ENCODE measurements around the gene CCL4L2.
"Not testable (repeated sequence)": the region's sequence is repeated elsewhere in the genome, so short reads cannot be mapped to it uniquely, and the experiment has no call there.

Gene CCL4L2

GRCh38 chr17:36195434-36196130 lies 15.3 kb upstream of the CCL4L2 start:
- no peak for DNase-seq (ENCODE audit: low spot score)

GRCh38 chr17:36196131-36196486 lies 14.8 kb upstream of the CCL4L2 start:
- no peak for DNase-seq (ENCODE audit: low spot score)

DNA sequence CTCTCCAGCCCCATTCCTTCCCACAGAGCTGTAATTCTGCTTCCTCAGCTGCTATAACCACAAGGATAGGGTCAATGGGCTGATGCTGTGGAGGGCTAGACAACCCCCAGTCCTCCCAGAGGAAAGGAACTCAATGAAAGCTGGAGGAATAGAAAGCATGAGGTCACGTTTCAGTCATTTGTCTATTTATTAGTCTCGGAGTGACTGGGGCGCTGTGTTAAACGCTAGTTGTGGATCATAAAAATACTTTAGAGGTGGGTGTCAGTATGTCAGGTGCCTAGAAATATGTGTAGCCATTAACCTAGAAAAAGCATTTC lies 13.5 kb upstream of the CCL4L2 start:
- DNase-seq (ENCODE audit: low spot score) = no peak

DNA sequence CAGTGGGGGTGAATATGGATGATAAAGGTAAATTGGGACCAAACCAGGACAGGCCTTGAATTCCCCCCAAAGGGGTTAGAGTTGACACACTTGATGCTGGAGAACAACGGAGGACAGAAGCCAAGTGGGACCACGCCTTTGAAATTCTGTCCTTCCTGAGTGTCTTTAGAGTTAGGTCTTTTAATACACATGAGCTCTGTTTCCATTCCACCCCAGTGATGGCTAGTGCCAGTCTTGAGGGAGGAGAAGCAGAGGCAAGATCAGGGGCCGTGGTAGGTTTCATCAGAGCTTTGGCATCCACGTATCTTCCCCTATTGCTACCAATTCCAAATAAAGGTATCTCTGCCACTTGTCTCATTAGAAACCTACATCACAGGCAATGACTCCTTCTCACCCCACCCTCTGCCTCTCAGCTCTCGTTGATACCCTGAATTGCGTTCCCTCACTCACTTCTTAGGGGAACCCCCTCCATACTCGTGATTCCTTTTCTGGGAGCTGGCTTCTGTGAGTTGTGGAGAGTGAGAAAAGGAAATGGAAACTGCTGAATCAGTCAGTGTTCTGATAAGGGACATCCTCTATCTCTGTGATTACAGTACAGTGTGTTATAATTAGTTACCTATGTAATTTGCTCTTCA lies 11.9 kb upstream of the CCL4L2 start:
- no peak for DNase-seq (ENCODE audit: low spot score)

- DNase-seq (ENCODE audit: low spot score) = not testable (repeated sequence)
Observed at GRCh38 chr17:36201102-36201501, 9.8 kb upstream of the CCL4L2 start.

DNA sequence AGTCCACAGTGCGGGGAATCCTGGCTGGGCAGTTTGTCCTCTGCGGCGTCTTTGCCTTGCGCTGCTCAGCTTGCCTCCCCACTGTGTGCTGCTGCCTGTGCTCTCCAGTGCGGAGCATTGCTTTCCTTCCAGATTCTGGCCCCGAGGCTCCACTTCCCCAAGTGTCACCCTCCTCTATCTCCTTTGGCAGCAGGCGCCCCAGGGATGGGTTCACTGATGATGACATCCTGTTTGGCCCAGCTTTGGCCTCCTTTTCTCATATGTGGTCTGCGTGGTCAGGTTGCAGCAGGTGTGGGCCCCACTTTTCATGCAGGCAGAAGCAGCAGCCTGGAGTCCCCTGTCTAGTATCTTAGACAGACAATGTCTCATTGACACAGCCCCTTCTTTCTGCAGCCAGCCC lies 9.4 kb upstream of the CCL4L2 start:
- DNase-seq (ENCODE audit: low spot score) = not testable (repeated sequence)

DNA sequence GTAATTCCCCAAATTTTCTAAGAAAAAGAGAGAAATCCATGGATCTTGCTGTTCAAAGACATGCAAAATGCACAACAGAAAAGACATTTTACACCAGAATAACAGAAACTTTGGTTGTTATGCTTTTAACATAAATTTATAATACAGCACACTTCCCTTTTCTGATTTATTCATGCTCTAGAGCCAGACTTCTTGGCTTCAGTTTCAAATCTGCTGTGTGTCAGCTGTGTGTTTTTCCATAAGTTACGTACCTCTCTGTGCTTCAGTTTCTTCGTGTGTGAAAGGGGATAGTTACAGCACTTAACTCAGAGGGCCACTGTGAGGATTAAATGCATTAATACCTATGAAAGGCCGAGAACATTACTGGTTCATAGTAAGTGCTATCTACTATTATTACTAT lies 7.5 kb upstream of the CCL4L2 start:
- no peak for DNase-seq (ENCODE audit: low spot score)

DNA sequence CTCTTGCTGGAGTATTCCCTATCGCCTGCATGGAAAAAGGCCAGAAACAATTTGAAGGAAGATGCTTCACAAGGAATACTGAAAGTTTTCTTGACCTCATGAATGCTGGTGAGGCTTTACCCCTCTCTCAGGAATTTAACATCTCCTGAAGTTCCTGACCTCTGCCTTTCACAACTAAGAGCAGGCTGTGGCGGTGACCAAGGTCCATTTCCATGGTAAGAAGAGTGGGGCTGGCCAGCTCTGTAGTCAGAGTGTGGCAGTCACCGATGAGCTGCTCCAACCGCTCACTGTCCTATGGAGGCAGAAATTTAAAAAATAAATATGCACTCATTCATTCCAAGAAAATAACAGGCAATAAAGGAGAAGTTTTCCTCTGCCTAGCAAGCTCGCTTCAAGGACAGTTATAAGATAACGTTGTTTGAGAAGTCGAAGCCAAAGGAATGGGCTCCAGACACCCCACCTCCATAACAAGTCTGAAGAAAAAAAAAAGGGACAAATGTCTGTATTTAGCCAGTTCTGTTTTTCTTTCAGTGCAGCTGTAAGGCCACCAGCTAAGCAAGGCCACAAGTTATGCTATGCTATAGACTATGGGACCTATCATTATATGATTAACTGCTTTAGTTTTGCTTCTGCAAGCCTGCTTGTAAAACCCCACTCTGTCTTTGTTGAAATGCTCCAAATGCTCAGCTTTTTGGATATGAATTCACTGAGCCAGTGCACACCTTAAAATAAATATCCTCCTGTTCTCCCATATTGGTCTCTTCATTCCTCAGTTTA lies 6.0 kb upstream of the CCL4L2 start:
- DNase-seq (ENCODE audit: low spot score) = no peak

DNA sequence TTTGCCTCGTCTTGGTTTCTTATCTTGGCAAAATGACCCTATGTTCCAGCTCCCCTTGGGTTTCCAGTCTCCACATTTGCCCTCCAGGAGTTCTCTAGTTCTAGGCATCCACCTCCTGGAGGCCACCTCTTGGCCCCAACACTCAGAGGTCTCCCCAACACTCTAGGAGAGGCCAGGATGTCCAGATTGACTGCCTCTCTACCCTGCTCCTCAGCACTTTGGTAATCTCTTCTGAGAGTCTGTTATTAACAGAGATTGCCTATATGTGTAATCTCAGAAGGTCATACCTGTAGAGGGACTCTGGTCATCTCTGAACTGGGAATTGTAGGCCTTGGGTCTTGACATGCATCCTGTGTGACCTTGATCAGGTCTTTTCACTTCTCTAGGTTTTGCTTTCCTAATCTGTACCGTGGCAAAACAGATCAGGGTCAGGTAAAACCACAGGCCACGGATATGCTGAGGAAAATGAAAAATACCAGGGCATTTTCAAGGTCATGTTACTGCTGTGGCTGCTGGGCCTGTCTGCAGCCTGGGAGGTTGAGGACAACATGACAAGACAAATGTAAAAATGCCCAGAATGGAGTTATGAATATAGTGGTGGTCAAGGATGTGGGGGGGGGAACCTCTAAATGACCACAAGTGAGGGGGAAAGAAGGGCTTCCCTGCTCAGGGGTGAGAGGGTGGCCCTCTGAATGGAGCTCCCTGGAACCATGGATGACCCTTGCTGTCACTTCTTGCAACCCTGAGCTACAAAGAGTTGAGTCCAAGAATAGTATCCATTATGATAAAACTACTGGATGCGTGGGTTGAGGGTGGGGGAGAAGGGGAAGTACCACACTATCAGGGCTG lies 5.0 kb upstream of the CCL4L2 start:
- DNase-seq (ENCODE audit: low spot score) = no peak

GRCh38 chr17:36206486-36206821 lies 4.4 kb upstream of the CCL4L2 start:
- DNase-seq (ENCODE audit: low spot score) = not testable (repeated sequence)

DNA sequence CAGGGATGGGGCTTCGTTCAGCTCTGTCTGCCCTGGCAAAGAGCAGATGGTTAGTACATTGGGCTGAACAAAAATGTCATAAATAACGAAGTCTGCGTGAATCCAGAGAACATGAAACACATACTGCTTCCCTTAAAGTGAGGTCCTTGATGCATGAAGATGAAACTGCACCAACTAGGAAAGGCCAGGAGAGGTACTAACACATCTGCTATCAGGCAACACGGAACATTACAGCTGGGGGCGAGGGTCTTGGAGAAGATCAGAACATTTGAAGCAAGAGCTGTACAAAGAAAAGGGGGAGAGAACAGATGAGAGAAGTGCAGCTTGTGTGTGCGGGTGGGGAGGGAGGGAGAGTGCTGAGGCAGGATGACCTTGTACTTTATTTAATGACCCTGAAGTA lies 3.5 kb upstream of the CCL4L2 start:
- DNase-seq (ENCODE audit: low spot score) = not testable (repeated sequence)

DNA sequence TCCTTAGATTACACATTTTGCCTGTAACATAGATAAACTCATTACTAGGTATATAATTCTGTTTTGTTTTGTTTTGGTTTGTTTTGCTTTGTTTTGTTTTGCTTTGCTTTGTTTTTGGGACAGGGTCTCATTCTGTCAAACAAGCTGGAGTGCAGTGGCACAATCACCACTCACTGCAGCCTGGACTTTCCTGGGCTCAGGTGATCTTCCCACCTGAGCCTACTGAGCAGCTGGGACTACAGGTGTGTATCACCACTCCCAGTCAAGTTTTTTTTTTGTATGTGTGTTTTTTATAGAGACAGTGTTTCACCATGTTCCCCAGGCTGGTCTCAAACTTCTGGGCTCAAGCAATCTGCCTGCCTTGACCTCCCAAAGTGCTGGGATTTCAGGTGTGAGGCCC lies 1.3 kb upstream of the CCL4L2 start:
- DNase-seq (ENCODE audit: low spot score) = no peak

- not testable (repeated sequence) for DNase-seq (ENCODE audit: low spot score)
Observed at GRCh38 chr17:36211484-36212271, 815 bp downstream of the CCL4L2 start.

GRCh38 chr17:36212272-36212605 lies 1.4 kb downstream of the CCL4L2 start:
- no peak for DNase-seq (ENCODE audit: low spot score)

GRCh38 chr17:36212966-36213365 lies 2.1 kb downstream of the CCL4L2 start:
- DNase-seq (ENCODE audit: low spot score) = no peak

GRCh38 chr17:36213695-36214094 lies 2.8 kb downstream of the CCL4L2 start:
- no peak for DNase-seq (ENCODE audit: low spot score)

DNA sequence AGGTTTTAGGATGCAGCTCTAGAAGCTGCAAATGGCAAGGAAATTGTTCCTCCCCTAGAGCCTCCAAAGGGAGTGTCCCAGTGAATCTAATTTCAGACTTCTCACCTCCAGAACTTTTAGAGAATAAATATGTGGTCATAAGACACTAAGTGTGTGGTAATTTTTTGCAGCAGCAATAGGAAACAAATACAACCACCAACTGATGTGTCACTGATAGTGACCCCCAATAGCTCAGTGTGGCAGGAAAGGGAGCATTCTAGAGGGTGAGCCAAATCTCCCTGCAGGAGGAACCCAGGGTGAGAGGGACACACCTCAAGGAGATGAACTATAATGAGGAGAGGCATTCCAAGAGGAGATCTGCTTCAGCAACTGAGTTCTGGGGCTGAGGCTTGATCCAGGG lies 4.1 kb downstream of the CCL4L2 start:
- no peak for DNase-seq (ENCODE audit: low spot score)

- not testable (repeated sequence) for DNase-seq (ENCODE audit: low spot score)
Observed at GRCh38 chr17:36215406-36216308, 4.8 kb downstream of the CCL4L2 start.

- DNase-seq (ENCODE audit: low spot score) = not testable (repeated sequence)
Observed at GRCh38 chr17:36219556-36219955, 8.7 kb downstream of the CCL4L2 start.

GRCh38 chr17:36220737-36221580 lies 10.1 kb downstream of the CCL4L2 start:
- not testable (repeated sequence) for DNase-seq (ENCODE audit: low spot score)
